ENCODE results near the gene USP6.
"Not testable (repeated sequence)": the region's sequence is repeated elsewhere in the genome, so short reads cannot be mapped to it uniquely, and the experiment has no call there.

Gene USP6

DNA sequence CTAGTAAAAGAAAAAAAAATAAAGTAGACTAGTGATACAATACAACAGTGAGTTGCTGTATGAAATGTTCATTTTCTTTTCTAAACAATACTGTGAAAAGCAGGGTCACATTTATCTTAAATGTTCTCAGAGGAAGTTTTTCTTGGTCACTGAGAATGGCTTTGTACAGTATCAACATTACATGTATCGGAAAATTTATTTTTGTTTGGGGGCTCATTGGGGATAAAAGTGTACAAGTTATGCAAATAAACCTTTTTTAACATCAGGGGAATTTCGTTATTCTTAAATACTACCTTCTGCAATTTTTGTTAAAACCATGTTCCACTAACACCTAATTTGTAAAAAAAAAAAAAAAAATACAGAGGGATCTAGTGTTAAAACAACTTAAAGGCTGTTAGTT, 84.5 kb downstream of the USP6 start:
- DNase-seq = no peak

DNA sequence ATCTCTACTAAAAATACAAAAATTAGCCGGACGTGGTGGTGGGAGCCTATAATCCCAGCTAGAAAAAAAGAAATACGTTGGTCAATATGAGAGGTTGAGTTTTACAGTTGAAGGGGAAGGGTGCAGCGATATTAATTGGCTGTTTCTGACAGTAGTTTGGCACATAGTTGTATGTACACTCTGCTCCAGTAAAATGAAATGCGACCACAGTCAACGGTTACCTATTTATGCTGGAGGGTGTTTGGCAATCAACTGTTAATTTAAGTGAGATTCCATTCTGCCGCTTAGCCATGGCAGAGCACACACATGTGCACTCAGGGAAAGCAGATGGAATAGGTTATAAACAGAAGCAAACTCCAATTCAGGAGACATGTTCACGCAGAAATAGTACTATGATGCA, 85.2 kb downstream of the USP6 start:
- no peak for DNase-seq

DNA sequence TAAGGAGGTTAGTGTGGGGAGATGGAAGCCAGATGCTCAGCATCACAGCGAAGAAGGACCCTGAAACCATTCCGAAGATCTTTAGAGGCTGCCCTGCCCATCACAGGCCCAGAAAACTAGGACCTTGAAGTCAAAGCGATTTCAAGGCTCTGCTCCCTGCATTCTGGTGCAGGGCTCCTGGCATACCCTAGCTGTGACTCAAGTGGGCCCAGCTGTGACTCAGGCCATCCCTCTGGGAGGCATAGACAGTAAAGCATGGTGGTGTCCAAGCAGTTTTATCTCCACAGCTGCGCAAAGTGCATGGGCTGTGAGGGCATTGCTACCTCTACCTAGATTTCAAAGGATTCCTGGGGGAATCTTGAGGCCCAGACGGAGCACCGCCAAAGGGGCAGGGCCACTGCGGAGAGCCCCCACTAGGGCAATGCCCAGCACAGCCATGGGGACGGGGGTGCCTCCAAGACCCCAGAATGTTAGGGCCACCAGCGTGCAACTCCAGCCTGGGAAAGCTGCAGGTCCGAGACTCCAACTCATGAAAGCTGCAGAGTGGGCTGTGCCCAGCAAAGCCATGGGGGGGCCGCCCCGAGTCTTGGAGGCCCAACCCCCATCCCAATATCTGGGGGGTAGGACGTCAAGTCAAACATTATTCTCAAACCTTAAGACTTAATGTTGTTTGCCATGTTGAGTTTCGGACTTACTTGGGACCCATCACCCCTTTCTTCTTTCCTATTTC, 87.5 kb downstream of the USP6 start:
- no peak for DNase-seq

DNA sequence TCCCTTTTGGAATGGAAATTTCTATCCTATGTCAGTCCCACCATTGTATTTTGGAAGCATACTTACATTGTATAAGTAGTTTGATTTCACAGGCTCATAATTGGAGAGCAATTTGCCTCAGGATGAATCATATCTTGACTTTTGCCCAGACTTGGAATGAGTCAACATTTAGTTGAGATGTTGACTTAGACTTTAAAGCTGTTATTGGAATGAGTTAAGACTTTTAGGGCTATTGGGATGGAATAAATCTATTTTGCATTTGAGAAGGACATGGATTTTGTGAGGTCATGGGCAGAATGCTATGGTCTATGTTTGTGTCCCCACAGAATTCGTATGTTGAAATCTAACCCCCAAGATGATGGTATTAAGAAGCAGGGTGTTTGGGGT, 88.1 kb downstream of the USP6 start:
- no peak for DNase-seq

DNA sequence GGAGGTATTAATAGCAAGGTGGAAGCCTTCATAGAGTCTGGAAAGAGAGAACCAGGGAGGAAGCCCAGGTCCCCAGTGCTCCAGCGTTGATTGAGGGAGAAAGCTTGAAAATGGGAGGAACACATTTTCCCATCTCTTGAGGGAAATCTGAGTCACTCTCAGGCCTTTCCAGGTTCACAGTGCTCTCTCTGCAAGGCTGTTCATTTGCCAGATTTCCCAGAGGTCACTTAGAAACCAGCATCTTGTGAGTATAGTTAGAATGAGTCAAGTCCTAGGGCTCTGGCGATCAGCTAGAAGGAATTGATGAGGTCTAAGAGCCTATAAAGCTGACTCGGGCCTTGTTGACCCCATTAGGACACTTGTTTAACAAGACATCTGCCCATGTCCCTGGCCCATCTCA, 93.6 kb downstream of the USP6 start:
- DNase-seq = no peak

DNA sequence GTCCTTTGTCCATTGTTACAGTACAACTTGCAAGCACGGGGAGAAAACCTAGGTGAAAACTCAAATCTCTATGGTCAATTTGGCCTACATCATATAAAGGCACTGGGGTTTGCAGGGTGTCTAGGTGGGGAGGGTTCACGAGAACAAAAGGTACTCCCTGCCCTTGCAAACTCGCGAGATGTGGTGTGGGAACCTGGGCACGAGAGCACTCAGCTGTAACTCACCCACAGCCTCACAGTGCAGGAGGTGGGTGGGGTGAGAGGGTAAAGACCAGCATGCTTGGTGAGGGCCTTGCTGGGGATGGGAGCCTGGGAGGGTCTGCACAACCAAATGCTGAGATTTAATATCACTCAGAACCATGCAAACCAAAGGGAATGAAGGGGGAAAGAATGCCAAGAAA, 94.3 kb downstream of the USP6 start:
- DNase-seq = no peak

DNA sequence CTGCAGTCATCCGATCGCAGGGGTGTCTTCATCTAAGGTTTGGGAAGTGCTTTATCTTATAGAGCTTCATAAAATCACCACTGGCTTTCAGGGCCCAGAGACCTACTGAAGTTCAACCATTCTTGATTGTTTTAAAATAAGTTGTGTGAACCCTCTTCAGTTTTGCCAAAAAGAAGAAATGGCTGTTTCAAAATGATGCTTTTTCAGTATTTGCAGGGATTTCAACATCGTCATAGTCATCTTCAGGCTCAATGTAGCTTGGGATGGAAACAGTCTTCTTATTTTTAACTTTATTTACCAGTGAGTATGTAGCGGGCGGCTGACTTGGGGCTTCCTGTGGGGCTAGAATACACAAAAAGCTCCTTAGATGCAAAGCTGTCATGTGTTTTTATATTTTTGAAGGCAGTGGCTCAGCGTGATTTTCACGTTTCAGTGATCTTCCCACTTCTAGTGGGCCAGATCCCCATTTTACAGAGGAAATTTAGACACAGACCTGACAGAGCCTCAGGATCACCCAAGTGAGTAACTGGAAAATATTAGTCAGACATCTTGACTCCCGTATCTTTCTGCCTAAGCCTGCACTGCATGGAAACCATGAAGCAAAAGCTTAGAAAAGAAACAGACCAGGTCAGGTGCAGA, 94.9 kb downstream of the USP6 start:
- no peak for DNase-seq

DNA sequence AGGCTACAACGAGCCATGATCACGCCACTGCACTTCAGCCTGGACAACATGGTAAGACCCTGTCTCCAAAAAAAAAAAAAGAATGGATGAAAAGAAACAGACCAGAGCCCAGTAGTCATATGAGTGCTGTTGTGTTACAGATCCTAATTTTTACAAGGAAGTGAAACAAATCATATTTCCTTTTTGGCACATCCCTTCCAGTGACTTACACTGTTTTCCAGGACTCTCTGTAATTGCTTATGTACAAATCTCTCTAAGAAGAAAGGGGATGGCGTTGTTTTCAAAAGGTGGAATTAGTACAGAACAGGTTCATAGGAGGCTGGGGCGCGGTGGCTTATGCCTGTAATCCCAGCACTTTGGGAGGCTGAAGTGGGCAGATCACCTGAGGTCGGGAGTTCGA, 95.6 kb downstream of the USP6 start:
- DNase-seq = no peak

DNA sequence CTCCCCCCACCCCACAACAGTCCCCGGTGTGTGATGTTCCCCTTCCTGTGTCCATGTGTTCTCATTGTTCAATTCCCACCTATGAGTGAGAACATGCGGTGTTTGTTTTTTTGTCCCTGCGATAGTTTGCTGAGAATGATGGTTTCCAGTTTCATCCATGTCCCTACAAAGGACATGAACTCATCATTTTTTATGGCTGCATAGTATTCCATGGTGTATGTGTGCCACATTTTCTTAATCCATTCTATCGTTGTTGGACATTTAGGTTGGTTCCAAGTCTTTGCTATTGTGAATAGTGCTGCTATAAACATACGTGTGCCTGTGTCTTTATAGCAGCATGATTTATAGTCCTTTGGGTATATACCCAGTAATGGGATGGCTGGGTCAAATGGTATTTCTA, 101.7 kb downstream of the USP6 start:
- DNase-seq = not testable (repeated sequence)

DNA sequence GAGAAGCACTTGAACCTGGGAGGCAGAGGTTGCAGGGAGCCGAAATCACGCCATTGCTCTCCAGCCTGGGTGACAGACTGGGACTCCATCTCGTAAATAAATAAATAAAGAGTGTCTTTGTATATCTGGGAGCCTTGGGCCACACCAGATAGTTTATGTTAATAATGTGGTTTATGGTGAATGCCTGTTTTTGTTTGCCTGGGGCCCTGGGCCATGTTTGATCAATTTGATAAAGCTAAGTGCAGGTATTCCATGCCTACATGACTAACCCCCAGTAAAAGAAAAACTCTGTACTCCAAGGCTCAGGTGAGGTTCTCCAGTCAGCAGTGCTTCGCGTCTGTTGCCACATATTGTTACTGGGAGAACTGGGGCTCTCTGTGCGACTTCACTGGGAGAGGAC, 103.7 kb downstream of the USP6 start:
- no peak for DNase-seq

DNA sequence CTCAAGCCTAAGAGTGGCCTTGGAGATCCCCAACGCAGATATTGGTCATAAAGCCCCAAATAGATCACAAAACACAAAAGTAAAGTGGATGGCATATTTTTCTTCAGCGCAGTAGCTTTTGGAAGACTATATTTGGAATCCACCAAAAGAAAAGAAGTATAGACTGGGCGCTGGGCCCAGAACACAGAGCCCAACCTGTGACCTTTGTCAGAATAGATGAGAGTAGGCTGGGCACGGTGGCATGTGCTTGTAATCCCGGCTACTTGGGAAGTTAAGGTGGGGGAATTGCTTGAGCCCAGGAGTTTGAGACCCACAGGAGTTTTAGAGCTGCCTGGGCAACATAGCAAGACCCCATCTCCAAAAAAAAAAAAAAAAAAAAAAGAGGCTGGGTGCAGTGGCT, 104.2 kb downstream of the USP6 start:
- DNase-seq = no peak

DNA sequence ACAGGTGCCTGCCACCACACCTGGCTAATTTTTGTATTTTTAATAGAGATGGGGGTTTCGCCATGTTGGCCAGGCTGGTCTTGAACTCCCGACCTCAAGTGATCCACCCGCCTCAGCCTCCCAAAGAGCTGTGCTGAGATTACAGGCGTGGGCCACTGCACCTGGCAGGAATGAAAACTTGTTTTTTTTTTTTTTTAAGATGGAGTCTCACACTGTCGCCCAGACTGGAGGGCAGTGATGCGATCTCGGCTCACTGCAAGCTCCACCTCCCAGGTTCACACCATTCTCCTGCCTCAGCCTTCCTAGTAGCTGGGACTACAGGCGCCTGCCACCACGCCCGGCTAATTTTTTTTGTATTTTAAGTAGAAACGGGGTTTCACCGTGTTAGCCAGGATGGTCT, 106.1 kb downstream of the USP6 start:
- DNase-seq = not testable (repeated sequence)

All from NCI-H1092 treated with DMSO at 0.1 percent for 48 hours (cell line).